A549 treated with CORT108297 at 1 μM for 4 hours (cell line): ENCODE measurements around the gene PRR5L. TPM values are rescaled to one million over a fixed set of nuclear protein-coding genes. Genes with fewer than 3 reads are reported as not detected.

Experiments used
- total RNA-seq: library from RNA; stranded (reverse); fragments of 200-300 nt; extraction: Qiagen RNA extraction; gene quantifications from 5 replicates; pipeline ENCODE4 v1.2.3, GENCODE V29; 2022

PRR5L gene
- 9.9 to 12.6 TPM (median 11.2 TPM) in 5 replicates for total RNA-seq

GRCh38 chr11:36295926-36296325, at the start of gene PRR5L:
TSS of gene PRR5L (plus strand) at chr11:36296288. CDS start at chr11:36401122, 104,834 bp downstream.

GRCh38 chr11:36289226-36289852, 6.7 kb upstream of the PRR5L start, which contains the start of gene COMMD9:
TSS of gene COMMD9 (minus strand) at chr11:36289424. CDS start at chr11:36289412, 12 bp downstream.

GRCh38 chr11:36509694-36510593, 213.9 kb downstream of the PRR5L start, which contains the start of gene TRAF6:
TSS of gene TRAF6 (minus strand) at chr11:36510272. CDS start at chr11:36501515, 8,757 bp downstream.

Other genes starting within 250 kb of the PRR5L start
- 37.1 to 57.4 TPM (median 53.8 TPM) in 5 replicates for gene COMMD9, start 6.9 kb upstream of the PRR5L start, total RNA-seq
- gene TRAF6, start 214.0 kb downstream of the PRR5L start, total RNA-seq, result 5.7 to 7.5 TPM (median 6.7 TPM) in 5 replicates